ENCODE measurements around the gene NDFIP2.

NDFIP2 gene

GRCh38 chr13:79496188-79496587 lies 15.2 kb downstream of the NDFIP2 start:
- no peak for DNase-seq (ENCODE audit: low spot score)

DNA sequence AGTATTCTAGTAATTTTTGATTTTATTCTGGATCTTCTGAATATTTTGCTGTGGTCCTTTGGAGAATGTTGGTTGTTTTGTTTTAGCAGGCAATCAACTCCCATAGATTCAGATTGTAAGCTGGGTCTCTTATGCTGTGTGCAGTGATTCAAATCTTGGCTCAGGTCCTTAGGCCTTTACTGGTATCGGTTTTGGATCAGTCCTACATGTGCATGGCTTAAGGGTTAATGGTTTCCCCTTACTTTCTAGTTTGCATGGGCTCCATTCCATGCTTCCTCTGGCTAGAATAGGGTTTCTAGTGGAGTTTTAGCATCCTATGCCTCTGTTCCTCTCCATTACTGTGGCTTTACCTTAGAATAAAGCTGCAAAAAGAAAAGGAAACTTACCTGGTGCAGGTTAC lies 16.1 kb downstream of the NDFIP2 start:
- no peak for DNase-seq (ENCODE audit: low spot score)

DNA sequence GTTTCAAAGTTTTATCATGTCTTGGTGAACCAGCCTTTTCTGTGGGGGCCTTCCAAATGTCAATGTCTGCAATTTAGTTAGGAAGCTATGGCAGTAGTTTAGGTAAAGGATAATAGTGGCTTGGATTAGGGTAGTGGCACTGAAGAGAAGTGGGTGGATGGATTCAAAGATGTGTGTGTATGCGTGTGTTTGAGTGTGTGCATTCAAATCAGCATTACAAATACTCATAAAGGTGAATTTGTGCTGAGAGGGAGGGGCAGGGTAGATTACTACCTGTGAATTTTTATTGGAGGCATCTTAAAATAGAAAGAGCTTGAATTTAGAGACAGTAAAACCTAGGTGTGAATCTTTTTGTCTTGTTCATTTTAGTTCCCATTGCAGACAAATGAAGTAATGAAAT lies 16.9 kb downstream of the NDFIP2 start:
- no peak for DNase-seq (ENCODE audit: low spot score)

DNA sequence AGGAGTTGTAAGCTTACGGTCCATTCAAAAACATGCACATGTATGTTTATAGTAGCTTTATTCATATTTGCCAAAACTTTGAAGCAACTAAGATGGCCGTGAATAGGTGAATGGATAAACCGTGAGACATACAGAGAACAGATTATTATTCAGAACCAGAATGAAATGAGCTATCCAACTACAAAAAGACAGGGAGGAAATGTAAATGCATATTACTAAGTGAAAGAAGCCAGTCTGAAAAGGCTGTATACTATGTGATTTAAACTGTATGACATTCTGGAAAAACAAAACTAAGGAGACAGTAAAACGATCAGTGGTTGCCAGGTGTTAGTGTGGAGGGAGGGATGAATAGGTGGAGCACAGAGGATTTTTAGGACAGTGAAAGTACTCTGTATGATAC lies 19.9 kb downstream of the NDFIP2 start:
- DNase-seq (ENCODE audit: low spot score), result no peak

DNA sequence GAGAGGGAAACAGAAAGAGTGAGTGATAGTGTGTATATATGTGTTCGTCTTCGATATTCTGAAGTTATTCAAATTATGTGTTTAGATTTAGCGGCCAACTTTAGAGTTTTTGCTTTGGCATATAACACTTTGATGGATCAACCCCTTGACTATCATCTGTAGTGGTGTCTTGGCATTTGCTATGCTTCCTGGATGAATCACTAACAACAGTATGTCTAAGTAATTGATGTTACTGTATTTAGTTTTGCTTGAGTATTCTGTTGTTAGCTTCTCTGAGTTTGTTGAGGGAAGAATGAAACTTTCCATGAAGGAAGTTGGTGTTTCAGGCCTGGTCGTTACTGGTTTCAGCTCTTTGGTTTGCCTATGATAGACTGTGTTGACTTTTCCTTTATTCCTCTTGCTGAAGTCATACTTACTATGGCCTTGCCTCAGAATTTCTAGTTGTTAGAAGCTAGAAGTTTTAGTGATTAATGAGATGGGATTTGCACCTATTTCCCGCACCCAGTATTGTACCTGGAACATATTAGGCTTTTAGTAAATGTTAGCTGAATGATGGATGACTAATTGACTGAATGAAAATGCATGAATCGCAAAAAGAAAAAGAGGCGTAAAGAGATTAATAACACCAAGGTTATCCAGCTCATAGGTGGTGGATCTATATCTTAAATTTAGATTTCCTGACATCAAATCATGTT lies 20.7 kb downstream of the NDFIP2 start:
- DNase-seq (ENCODE audit: low spot score), result no peak

GRCh38 chr13:79502859-79503468 lies 22.0 kb downstream of the NDFIP2 start:
- DNase-seq (ENCODE audit: low spot score), result no peak

- no peak for DNase-seq (ENCODE audit: low spot score)
Observed at GRCh38 chr13:79503473-79504017, 22.6 kb downstream of the NDFIP2 start.

DNA sequence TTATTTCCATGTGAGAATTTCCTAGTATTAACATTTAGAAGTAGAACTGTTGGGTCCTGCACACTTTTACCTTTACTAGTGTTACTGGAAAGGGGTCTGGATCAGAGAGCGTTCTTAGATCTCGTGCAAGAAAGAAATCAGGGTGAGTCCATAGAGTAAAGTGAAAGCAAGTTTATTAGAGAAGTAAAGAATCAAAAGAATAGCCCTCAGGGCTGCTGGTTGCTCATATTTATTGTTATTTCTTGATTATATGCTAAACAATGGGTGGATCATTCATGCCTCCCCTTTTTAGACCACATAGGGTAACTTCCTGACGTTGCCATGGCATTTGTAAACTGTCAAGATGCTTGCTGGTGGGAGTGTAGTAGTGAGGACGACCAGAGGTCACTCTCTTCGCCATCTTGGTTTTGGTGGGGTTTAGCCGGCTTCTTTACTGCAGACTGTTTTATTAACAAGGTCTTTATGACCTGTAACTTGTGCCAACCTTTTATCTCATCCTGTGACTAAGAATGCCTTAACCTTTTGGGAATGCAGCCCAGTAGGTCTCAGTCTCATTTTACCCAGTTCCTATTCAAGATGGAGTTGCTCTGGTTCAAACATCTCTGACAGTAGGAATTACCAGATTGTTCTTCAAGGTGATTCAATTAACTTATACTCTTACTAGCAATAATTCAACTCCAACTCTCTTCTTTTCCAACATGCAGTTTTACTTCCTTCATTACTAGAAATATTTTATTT lies 27.4 kb downstream of the NDFIP2 start:
- no peak for DNase-seq (ENCODE audit: low spot score)

- DNase-seq (ENCODE audit: low spot score), result no peak
Observed at GRCh38 chr13:79511611-79512010, 30.7 kb downstream of the NDFIP2 start.

- DNase-seq (ENCODE audit: low spot score), result no peak
Observed at GRCh38 chr13:79512950-79513349, 32.0 kb downstream of the NDFIP2 start.

DNA sequence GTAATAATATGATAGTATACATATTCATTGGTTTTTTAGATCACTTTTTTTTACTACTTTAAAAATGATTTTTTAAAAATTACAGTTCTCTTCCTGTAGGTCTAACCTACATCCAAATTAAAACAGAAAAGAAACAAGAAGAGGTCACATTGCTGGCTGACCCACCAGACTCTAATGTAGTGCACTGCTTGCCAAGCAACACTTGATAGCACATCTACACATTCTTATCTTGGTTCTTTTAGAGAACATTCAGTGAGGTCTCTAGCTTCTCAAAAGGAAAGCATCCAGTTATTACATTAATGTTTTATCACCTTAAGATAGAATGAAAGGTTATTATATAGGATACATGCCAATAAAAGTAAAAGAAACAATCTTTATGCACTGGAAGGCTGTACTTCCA lies 35.6 kb downstream of the NDFIP2 start:
- no peak for DNase-seq (ENCODE audit: low spot score)

DNA sequence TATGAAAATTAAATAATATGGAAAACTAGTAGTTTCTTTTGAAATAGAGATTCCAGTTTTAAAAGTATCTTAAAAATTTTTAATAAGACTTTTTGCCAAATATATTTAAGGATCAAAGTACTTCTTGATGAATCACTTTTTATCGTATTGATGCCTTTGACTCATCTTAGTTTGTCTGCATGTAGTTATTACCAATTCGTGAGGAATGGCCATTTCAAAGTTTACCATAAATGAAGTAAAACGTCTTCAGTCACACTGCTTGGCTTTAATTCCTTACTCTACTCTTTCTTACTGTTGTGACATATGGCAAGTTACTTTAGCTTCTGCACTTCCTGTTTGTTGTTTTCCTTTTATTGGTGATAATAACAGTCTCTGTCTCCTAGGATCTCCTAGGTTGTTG lies 38.3 kb downstream of the NDFIP2 start:
- no peak for DNase-seq (ENCODE audit: low spot score)

DNA sequence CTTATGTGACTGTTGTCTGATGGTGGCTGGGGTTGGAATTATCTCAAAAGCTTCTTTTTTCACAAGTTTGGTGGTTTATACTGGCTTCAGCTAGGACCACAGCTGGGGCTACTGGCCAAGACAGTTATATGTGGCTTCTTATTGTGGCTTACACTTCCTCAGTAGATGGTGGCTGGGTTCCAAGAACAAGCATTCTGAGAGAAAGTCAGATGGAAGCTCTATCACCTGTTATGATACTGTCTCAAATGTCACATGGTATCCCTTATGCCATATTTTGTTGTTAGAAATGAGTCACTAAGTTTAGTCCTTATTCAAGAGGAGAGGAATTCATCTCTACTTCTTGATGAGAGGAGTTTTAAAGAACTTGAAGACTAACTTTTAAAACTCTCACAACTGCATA lies 41.6 kb downstream of the NDFIP2 start:
- no peak for DNase-seq (ENCODE audit: low spot score)

DNA sequence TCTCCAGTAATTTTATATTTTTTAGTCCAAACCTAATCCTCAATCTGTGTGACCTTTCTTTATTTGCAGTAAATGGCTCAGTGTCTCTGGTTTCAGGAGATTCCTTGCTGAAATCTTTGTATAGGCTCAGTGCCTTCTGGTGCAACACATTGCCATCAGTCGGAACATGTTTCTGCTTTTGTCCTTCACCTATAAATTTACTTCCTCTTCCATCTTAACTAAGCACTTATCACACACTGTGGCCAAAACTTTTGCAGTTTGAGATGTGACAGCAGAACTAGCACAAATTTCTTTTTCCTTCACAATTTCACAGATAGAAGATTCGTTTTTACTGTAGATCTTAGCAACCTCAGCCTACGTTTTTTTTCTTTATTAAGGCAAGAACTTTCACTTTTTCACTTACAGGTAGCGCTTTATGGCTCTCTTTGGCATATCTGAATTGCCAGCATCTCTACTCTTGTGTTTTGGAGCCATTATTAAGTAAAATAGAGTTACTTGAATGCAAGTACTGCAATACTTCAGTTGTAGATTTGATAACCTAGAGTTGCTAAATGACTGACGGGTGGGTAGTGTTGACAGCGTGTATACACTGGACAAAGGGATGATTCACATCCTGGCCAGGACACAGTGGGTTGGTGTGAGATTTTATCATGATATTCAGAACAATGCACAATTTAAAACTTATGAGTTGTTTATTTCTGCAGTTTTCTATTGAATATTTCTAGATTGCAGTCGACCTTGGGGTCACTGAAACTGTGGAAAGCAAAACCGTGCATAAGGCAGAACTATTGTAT lies 44.3 kb downstream of the NDFIP2 start:
- peak; percentile 49 for DNase-seq (ENCODE audit: low spot score)

DNA sequence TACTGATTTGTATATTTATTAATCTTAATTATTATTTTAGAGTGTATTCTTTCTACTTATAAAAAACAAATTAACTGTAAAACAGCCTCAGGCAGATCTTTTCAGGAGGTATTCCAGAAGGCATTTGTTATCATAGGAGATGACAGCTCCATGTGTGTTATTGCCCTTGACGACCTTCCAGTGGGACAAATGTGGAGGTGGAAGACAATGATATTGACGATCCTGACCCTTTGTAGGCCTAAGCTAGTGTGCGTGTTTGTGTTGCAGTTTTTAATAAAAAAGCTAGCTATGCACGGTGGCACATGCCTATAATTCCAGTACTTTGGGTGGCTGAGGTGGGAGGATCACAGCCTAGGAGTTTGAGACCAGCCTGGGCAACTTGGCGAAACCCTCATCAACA lies 46.7 kb downstream of the NDFIP2 start:
- no peak for DNase-seq (ENCODE audit: low spot score)

DNA sequence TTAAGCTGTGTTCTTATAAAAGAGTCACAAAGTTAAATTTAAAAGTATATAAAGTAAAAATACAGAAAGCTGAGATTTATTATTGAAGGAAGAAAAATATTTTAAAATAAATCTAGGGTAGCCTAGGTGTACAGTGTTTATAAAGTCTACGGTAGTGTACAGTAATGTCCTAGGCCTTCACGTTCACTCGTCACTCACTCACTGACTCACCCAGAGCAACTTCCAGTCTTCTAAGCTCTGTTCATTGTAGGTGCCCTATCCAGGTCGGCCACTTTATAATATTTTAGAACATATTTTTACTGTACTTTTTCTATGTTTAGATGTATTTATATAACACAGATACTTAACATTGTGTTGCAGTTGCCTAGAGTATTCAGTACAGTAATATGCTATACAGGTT lies 47.4 kb downstream of the NDFIP2 start:
- no peak for DNase-seq (ENCODE audit: low spot score)

DNA sequence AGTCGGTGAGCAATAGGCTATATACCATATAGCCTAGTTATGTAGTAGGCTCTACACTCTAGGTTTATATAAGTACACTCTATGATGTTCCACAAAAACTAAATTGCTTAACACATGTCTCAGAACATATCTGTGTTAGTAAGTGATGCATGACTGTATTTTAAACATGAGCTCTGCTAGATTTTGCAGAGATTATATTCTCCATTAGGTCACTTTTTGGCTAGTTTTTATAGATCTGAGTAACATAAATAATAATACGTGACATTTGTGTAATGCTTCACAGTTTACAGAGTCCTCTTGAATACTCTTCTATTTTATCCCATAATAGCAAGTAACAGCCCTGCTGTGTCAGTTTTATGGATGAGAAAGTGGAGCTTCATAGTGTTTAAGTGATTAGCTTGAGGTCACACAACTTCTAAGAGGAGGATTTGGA lies 47.8 kb downstream of the NDFIP2 start:
- no peak for DNase-seq (ENCODE audit: low spot score)

DNA sequence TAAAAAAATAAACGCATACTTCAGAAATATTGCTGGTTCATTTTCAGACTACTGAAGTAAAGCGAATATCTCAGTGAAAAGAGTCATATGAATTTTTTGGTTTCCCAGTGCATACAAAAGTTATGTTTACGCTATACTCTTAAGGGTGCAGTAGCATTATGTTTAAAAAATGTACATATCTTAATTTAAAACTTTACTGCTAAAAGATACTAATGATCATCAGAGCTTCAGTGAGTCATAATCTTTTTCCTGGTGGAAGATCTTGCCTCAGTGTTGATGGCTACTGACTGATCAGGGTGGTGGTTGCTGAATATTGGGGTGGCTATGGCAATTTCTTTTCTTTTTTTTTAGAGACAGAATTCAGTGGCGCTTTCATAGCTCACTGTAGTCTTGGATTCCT lies 48.9 kb downstream of the NDFIP2 start:
- DNase-seq (ENCODE audit: low spot score), result no peak

- DNase-seq (ENCODE audit: low spot score), result peak; percentile 76
Observed at GRCh38 chr13:79530270-79530669, 49.3 kb downstream of the NDFIP2 start.

DNA sequence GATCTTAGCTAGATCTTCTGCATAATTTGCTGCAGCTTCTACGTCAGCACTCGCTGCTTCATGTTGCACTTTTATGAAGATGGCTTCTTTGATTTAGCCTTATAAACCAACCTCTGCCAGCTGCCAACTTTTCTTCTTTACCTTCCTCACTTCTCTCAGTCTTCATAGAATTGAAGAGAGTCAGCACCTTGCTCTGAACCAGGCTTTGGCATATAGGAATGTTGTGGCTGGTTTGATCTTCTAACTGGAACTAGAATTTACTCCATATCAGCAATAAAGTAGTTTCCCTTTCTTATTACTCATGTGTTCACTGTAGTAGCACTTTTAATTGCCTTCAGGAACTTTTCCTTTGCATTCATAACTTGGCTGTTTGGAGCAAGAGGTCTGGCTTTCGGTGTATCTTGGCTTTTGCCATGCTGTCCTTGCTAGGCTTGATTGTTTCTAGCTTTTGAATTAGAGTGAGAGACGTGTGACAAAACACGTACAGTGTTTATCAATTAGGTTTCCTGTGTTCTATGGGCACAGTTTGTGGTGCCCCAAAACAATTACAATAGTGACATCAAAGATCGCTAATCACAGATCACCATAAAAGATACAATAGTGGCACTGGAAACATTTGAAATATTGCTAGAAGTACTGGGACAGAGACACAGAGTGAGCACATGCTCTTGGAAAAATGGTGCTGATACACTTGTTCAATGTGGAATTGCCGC lies 50.7 kb downstream of the NDFIP2 start:
- DNase-seq (ENCODE audit: low spot score), result no peak

DNA sequence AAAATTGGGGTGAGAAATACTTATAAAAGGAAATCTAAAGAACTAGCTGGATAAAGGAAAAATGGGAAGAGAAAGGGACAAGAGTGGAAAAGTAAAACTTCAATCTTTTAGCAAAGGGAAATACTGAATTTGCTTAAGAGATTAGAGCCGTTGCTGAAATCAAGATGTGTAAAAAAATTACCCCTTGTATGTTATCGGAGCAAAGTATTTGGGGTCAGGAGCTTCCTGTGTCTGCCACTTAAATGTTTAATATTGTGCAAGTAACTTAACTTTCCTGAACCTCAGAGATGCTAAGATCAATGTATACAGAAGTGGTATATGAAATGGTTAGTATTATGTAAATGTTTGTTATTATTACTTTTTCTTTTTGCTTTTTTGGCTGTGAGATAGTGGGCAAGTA lies 51.6 kb downstream of the NDFIP2 start:
- no peak for DNase-seq (ENCODE audit: low spot score)
